Tibial nerve (tissue), 4 donors: ENCODE data around the gene TOM1L2. TPM values are rescaled to one million over a fixed set of nuclear protein-coding genes. Genes with fewer than 3 reads are reported as not detected.

Source experiments
- DNase-seq, 2 donors: peaks; one replicate each; pipeline ENCODE4 v3.0.0-alpha.2; 2019; ENCODE audit warnings: low spot score in 2 of 2
- H3K27ac ChIP-seq, 4 donors: fragments of 200-600 bp; sonication (generic) in 3 of 4; one replicate each; pipeline ENCODE4 v1.5.1; 2017 to 2019; ENCODE audit warnings: mild to moderate bottlenecking in 1 of 4
- H3K27me3 ChIP-seq, 2 donors: fragments of 200-600 bp; sonication (generic) in 1 of 2; one replicate each; pipeline versions ENCODE4 v1.5.1 to v1.6.0; 2017 to 2019
- H3K36me3 ChIP-seq, 3 donors: fragments of 200-600 bp; sonication (generic); one replicate each; pipeline ENCODE4 v1.5.1; 2018 to 2019
- H3K4me1 ChIP-seq, 4 donors: fragments of 200-600 bp; sonication (generic) in 3 of 4; one replicate each; pipeline ENCODE4 v1.5.1; 2017 to 2019
- H3K4me3 ChIP-seq, 4 donors: fragments of 200-600 bp; sonication (generic) in 3 of 4; one replicate each; pipeline ENCODE4 v1.5.1; 2017 to 2019; ENCODE audit warnings: mild to moderate bottlenecking in 1 of 4, moderate library complexity in 1 of 4
- H3K9me3 ChIP-seq, 4 donors: fragments of 200-600 bp; sonication (generic) in 3 of 4; one replicate each; pipeline ENCODE4 v1.5.1; 2017 to 2019
- EP300 ChIP-seq, 2 donors: sonication (generic); formaldehyde crosslinking; IDR thresholded peaks; one replicate each; pipeline ENCODE4 v1.6.1; 2017; ENCODE audit warnings: antibody characterized with exemption in 2 of 2, mild to moderate bottlenecking in 1 of 2
- POLR2A ChIP-seq, 2 donors: fragments of 450-650 bp; IDR thresholded peaks; one replicate each; pipeline ENCODE4 v1.6.1; 2017; ENCODE audit warnings: antibody characterized with exemption in 2 of 2, mild to moderate bottlenecking in 2 of 2, moderate library complexity in 2 of 2
- WGBS, 2 donors: methylation state at CpG; one replicate each; pipeline ENCODE4 v1.1.5; 2018; 5-methylcytosine and 5-hydroxymethylcytosine counted together
- total RNA-seq, 4 donors: library from RNA; depleted of rRNA; stranded (reverse); fragments of >200 nt; gene quantifications; one replicate each; pipeline ENCODE4 v1.1.0, GENCODE V29; 2016
- TF ChIP-seq, protein P1 (sequence below), 5 experiments: fragments of 200-600 bp in 3 of 5; fragments of 450-650 bp in 2 of 5; sonication (generic) in 3 of 5; IDR thresholded peaks; one replicate each; pipeline ENCODE4 v1.5.1; 2016 to 2019; ENCODE audit warnings: antibody characterized with exemption in 5 of 5, mild to moderate bottlenecking in 3 of 5, moderate library complexity in 2 of 5

TOM1L2 gene
- total RNA-seq, 4 donors from 2014 or later: 83.4 to 109 (median 96.8) TPM

DNA sequence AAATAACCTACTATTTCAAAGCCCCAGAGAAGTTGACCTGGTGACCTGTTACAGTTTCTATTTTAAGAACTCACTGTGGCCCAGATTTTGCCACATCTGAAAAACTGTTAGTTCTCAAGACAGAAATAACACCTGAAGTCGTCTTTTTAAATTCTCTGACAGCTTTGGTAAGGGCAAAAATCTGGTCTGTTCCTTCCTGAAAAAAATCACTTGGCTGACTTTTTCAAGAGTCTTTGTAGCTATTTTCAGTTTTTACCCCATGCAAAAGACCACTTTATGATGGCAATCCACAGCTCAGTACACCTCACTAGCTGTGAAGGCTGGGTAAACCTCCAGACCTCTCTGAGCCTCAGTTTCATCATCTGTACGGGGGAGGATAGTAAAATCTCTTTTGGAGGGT lies 74.8 kb downstream of the TOM1L2 start:
- Histone ChIP-seq H3K4me3 (no peak overlapping the region), H3K27me3 (no peaks in the 10 kb centered on the region), H3K9me3 (no peaks in the 10 kb centered on the region), H3K27ac (peak overlapping the region in 1 of 4 donors; percentile 58), H3K4me1 (peaks cover 6 to 71% (median 32%) of the 10 kb centered on the region in 4 donors), H3K36me3 (peaks cover 0 to 49% (median 5%) of the 10 kb centered on the region in 3 donors)
- TF ChIP-seq, protein P1, sequence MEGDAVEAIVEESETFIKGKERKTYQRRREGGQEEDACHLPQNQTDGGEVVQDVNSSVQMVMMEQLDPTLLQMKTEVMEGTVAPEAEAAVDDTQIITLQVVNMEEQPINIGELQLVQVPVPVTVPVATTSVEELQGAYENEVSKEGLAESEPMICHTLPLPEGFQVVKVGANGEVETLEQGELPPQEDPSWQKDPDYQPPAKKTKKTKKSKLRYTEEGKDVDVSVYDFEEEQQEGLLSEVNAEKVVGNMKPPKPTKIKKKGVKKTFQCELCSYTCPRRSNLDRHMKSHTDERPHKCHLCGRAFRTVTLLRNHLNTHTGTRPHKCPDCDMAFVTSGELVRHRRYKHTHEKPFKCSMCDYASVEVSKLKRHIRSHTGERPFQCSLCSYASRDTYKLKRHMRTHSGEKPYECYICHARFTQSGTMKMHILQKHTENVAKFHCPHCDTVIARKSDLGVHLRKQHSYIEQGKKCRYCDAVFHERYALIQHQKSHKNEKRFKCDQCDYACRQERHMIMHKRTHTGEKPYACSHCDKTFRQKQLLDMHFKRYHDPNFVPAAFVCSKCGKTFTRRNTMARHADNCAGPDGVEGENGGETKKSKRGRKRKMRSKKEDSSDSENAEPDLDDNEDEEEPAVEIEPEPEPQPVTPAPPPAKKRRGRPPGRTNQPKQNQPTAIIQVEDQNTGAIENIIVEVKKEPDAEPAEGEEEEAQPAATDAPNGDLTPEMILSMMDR (IDR thresholded peaks at IDR 0.05): no peak
- TF ChIP-seq POLR2A (IDR thresholded peaks at IDR 0.05): no peak
- TF ChIP-seq EP300 (IDR thresholded peaks at IDR 0.05): no peak
- 60 to 70% methylated on average over 2 of the region's 2 CpGs for WGBS, 2 donors
- no peak for DNase-seq

DNA sequence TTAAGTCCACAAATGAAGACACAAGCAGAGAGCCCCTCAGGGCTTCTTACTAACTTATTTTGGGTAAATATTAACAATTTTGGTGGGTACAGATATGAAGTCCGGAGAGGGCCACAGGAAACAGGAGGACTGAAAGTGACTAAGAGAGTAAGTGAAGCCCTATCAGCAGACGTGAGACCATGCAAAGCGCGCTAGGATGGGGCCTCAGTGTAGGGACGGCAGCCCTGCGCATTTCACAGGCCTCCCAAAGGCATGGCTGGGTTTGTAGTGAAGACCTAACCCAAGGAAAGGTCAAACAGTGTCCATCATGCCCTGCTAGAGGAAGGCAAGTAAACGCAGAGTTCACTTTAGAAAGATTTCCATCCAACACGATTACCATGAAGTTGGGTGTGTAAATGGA lies 75.5 kb downstream of the TOM1L2 start:
- TF ChIP-seq EP300 (IDR thresholded peaks at IDR 0.05) (no peak), POLR2A (IDR thresholded peaks at IDR 0.05) (no peak)
- TF ChIP-seq, protein P1 (IDR thresholded peaks at IDR 0.05): no peak
- Histone ChIP-seq H3K9me3 (no peaks in the 10 kb centered on the region), H3K27ac (peak overlapping the region in 1 of 4 donors; percentile 37), H3K27me3 (no peaks in the 10 kb centered on the region), H3K4me1 (peaks cover 5 to 66% (median 26%) of the 10 kb centered on the region in 4 donors), H3K4me3 (no peak overlapping the region), H3K36me3 (peaks cover 0 to 56% (median 5%) of the 10 kb centered on the region in 3 donors)
- 79% methylated on average over 8 of the region's 8 CpGs for WGBS, 2 donors
- DNase-seq: no peak

DNA sequence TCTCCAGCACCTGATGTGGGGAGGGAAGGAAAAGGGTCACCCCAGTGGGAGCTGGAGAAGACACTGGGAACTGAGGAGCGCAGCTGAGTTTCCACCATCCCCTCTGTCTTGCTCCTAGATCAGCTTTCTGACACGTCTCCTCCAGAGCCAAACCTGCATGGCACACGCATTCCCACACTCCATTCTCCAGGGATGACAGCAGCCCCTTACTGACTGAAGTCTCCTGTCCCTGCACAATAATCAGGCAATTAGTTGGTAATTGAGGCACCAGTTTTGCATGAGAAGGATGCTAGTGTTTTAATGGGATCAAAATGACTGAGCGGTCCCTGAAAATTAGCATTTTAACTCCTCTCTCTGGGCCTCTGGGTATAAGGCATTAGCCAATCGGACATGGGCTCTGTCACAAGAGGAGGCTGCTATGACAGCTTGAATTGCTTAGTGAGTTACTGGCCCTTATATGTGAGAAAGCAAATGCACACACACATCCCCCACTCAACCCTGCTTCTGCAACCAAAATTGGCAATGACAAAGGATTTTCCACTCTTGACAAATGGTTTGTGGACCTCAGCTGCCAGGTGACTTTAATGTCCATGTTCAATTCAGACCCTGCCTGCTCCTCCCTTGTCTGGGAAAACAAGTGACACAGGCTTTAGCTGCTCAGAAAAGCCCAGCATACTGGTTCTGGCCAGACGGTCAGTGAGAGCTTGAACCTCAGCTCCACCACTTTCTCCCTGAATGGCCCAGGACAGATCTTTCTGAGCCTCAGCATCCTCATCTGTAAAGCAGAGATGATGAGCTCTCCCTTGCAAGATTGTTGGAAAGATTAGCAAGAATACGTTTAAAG lies 78.2 kb downstream of the TOM1L2 start:
- TF ChIP-seq, protein P1 (IDR thresholded peaks at IDR 0.05): no peak
- TF ChIP-seq POLR2A (IDR thresholded peaks at IDR 0.05): no peak
- no peak for TF ChIP-seq EP300 (IDR thresholded peaks at IDR 0.05)
- Histone ChIP-seq H3K36me3 (peaks cover 0 to 66% (median 5%) of the 10 kb centered on the region in 3 donors), H3K27me3 (no peaks in the 10 kb centered on the region), H3K9me3 (no peaks in the 10 kb centered on the region), H3K4me3 (no peak overlapping the region), H3K27ac (no peak overlapping the region), H3K4me1 (peaks cover 0 to 53% (median 2%) of the 10 kb centered on the region in 4 donors)
- 87 to 94% methylated on average over 7 of the region's 7 CpGs for WGBS, 2 donors
- no peak for DNase-seq

DNA sequence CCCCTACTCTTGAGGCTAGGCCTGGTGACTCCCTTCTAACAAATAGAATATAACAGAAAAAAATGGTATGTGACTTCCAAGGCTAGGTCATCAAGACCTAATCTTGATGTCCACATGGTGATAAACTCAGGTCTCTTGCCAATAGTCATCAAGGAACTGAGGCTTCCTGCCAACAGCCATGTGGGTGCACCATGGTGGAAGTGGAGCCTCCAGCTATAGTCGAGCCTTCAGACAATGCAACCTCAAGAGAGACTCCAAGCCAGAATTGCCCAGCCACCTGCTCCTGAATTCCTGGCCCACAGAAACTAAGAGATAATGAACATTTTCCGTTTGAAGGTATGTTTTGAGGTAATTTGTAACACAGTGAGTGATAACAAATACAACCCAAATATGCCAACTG lies 79.5 kb downstream of the TOM1L2 start:
- Histone ChIP-seq H3K27ac (no peak overlapping the region), H3K36me3 (peaks cover 0 to 63% (median 3%) of the 10 kb centered on the region in 3 donors), H3K4me1 (peaks cover 0 to 53% (median 3%) of the 10 kb centered on the region in 4 donors), H3K27me3 (no peaks in the 10 kb centered on the region), H3K9me3 (no peaks in the 10 kb centered on the region), H3K4me3 (no peak overlapping the region)
- no peak for DNase-seq
- no peak for TF ChIP-seq POLR2A (IDR thresholded peaks at IDR 0.05)
- TF ChIP-seq, protein P1 (IDR thresholded peaks at IDR 0.05): no peak
- TF ChIP-seq EP300 (IDR thresholded peaks at IDR 0.05): no peak
- WGBS, 2 donors: 55 to 59% methylated on average over 2 of the region's 2 CpGs

GRCh38 chr17:17892009-17892408 lies 80.2 kb downstream of the TOM1L2 start:
- TF ChIP-seq EP300 (IDR thresholded peaks at IDR 0.05): no peak
- TF ChIP-seq POLR2A (IDR thresholded peaks at IDR 0.05): no peak
- TF ChIP-seq, protein P1 (IDR thresholded peaks at IDR 0.05): no peak

More at GRCh38 chr17:17892009-17892408, 80.2 kb downstream of the TOM1L2 start:
- Histone ChIP-seq H3K27ac (peak overlapping the region in 1 of 4 donors; percentile 23), H3K4me3 (no peak overlapping the region), H3K4me1 (peaks cover 0 to 49% (median 3%) of the 10 kb centered on the region in 4 donors), H3K36me3 (peaks cover 0 to 65% (median 3%) of the 10 kb centered on the region in 3 donors), H3K9me3 (no peaks in the 10 kb centered on the region), H3K27me3 (no peaks in the 10 kb centered on the region)
- DNase-seq: no peak
- 80 to 82% methylated on average over 6 of the region's 6 CpGs for WGBS, 2 donors
